Activated naive CD4-positive, alpha-beta T cell (primary cell): ENCODE measurements around the gene PILRB.
"Not testable (repeated sequence)": the region's sequence is repeated elsewhere in the genome, so short reads cannot be mapped to it uniquely, and the experiment has no call there.

ENCODE experiments used
- DNase-seq, 4 experiments: peaks; one replicate each; lab custom pipeline; 2025; lab: John Stamatoyannopoulos, UW

PILRB gene

DNA sequence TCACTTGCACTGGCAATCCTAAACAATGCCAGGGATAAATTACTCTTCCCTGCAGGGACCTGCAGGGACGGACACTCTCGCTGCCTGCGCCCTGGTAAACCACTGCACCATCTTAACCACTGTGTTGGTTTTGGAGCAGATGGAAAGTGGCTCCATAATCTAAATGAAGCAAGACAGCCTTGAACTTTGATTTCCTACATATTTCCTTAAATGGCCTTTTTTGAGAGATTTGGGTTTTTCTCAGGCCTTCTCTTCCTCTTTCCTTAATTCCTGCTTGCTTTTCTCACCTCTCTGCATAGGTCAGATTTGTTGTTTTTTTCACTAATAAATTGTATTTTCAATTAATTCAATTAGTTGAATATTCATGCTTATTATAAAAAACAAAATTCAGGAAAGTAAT lies 18.1 kb downstream of the PILRB start:
- no peak for DNase-seq

DNA sequence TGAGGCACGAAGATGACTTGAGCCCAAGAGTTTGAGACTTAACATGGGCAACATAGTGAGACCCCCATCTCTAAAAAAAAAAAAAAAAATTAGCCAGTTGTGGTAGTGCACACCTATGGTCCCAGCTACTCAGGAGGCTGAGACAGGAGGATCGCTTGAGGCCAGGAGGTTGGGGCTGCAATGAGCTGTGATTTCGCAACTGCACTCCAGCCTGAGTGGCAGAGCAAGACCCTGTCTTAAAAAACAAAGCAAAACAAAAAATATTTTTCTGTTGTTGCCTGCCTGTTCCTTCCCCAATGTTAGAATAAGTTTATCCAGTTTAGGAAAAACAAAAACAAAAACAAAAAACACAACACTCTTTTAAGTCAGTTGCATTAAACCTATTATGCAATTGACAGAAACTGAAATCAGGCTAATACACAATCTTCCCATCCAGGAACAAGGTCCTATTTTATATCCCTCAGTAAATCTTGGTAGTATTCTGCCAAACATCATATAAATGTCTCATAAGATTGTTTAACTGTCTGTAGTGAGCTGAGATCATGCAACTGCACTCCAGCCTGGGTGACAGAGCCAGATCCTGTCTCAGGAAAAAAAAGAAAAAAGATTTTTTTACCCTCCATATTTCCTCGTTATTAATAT lies 20.3 kb downstream of the PILRB start:
- no peak for DNase-seq

DNA sequence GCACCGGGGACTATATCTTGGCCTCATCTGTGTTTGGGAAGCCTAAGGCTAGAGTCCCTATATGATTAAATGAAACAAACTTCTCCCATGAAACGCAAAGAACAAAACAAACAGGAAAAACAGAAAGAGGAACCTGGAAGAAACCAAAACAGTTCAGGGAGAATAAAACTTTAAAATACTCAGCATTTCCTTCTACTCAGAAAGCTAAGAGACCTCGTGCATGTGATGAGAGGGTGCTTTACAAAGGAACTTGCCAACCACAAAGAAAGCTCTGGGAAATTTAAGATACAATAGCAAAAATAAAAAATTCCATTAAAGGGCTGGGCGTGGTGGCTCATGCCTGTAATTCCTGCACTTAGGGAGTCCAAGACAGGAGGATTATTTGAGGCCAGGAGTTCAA lies 22.3 kb downstream of the PILRB start:
- DNase-seq, result no peak

DNA sequence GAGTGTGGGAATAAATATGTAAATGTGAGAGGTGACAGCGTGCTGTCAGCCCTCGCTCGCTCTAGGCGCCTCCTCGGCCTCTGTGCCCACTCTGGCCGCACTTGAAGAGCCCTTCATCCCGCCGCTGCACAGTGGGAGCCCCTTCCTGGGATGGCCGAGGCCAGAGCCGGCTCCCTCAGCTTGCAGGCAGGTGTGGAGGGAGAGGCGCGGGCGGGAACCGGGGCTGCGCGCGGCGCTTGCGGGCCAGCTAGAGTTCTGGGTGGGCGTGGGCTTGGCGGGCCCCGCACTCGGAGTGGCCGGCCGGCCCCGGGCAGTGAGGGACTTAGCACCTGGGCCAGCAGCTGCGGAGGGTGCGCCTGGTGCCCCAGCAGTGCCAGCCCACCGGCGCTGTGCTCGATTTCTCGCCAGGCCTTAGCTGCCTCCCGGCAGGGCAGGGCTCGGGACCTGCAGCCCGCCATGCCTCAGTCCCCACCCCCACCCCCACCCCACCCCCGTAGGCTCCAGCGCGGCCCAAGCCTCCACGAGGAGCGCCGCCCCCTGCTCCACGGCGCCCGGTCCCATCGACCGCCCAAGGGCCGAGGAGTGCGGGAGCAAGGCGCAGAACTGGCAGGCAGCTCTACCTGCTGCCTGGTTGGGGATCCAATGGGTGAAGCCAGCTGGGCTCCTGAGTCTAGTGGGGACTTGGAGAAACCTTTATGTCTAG lies 23.8 kb downstream of the PILRB start:
- not testable (repeated sequence) for DNase-seq

DNA sequence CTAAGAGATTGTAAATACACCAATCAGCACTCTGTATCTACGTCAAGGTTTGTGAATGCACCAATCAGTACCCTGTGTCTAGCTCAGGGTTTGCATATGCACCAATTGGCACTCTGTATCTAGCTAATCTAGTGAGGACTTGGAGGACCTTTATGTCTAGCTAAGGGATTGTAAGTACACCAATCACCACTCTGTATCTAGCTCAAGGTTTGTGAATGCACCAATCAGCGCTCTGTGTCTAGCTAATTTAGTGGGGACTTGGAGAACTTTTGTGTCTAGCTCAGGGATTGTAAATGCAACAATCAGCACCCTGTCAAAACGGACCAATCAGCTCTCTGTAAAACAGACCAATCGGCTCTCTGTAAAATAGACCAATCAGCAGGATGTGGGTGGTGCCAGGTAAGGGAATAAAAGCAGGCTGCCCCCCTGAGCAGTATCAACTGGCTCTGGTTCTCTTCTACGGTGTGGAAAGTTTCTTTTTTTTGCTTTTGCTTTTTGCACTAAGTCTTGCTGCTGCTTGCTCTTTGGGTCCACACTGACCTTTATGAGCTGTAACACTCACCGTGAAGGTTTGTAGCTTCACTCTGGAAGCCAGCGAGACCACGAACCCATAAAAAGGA lies 24.4 kb downstream of the PILRB start:
- DNase-seq, result not testable (repeated sequence)

DNA sequence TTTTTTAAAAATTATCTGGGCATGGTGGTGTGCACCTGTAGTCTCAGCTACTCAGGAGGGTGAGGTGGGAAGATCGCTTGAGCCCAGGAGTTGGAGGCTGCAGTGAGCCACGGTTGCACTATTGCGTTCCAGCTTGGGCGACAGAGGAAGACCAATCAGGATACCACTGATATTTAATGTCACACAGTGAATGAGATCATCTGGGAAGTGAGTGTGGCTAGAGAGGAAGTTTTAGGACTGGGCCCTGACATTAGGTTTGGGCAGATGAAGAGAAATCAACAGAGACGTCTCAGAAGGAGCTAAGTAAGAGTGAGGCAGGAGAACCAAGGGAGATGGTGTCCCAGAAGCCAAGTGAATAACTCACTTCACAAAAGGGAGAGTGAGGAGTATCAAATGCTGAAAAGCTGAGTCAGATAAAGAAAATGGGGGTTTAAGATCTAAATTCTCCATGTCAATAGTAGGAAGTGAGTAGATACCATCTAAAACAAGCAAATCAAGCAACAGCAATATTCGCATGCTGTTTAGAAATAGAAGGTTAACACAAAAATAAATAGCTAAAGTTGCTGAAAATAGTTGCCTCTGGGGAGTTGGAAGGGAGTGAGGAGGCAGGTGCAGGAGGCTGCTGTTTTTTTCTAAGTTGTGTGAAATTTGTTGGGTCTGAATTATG lies 26.8 kb downstream of the PILRB start:
- no peak for DNase-seq

DNA sequence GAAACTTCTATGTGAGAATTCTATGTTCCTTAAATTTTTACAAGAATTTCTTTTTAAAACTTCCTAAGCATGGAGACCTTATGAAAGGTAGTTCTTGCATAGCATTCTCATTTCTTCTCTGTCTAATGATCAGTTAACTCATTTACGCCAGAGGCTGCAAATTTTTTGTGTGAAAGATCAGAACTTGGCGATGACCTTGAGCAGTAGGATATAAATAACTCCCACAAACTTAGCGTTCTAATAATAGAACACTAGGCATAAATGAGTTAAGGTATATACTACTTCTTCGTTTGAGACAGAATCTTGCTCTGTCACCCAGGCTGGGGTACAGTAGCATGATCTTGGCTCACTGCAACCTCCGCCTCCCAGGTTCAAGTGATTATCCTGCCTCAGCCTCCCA lies 29.0 kb downstream of the PILRB start:
- no peak for DNase-seq

DNA sequence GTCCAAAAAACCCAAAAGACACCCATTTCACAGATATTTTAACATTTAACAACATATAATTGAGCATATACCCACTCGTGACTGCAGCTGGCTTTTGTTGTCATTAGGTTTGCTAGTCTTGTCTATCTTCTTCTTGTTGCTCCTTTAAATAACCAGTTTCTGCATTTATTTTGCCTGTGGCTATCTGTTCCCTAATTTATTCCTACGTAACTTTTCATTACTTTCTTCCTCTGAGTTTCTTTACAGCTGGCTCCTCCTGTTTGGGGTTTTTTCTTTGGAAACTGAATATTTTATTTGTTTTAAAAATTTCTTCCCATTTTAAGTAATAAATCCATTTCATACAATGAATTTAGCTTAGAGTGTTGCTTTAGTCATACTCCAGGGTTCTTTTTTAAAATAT lies 29.8 kb downstream of the PILRB start:
- no peak for DNase-seq

DNA sequence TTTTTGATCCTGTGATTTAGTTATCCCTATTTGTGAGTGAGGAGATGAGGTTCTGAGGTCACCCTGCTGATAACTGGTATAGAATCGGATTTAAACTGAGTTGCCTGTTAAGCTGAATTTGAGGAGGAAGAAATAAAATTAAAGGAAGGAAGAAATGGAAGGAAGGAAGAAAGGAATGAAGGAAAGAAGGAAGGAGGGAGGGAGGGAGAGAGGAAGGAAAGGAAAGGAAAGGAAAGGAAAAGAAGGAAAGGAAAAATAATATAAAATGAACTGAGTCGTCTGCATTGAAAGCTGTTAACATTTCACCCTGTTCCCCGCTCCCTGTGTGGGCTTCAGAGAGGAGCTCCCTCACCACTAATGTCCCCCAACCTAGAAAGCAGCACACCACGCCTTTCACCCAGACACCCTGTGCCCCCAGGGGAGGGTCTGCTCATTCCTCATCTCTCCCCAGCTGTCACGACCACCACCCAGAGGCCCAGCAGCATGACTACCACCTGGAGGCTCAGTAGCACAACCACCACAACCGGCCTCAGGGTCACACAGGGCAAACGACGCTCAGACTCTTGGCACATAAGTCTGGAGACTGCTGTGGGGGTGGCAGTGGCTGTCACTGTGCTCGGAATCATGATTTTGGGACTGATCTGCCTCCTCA lies 31.6 kb downstream of the PILRB start:
- no peak for DNase-seq

DNA sequence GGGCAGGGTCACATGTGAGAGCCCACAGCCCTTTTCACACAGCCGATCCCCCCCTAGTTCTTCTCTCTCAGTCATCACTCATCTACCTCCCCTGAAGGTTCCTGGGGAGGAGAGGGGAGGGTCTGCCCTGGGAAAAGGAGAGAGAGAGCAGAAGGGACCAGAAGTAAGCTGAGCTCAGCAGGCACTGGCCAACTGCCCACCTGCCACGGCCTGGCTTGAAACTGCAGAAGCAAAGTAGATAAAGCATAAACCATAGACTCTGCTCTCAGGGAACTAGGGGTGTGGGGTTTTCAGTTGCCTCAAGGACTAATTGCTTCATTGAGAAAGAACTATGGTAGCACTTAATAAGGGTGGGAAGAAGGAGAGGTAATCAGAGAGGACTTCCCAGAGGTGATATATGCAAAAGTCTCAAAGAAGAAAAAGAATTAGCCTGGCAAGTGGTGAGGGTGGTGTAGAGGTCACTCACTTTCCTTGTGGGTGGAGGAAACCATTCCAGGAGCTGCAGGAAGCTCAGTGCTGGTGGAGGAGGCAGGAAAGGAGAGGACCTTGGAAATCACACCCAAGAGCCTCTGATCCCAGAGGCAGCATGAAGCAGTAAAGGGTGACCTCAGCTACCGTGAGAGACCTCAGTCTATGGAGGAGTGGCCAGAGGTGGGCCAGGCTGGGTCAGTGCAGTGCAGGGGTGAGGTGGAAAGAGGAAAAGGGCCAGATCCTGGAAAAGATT lies 32.5 kb downstream of the PILRB start:
- no peak for DNase-seq

DNA sequence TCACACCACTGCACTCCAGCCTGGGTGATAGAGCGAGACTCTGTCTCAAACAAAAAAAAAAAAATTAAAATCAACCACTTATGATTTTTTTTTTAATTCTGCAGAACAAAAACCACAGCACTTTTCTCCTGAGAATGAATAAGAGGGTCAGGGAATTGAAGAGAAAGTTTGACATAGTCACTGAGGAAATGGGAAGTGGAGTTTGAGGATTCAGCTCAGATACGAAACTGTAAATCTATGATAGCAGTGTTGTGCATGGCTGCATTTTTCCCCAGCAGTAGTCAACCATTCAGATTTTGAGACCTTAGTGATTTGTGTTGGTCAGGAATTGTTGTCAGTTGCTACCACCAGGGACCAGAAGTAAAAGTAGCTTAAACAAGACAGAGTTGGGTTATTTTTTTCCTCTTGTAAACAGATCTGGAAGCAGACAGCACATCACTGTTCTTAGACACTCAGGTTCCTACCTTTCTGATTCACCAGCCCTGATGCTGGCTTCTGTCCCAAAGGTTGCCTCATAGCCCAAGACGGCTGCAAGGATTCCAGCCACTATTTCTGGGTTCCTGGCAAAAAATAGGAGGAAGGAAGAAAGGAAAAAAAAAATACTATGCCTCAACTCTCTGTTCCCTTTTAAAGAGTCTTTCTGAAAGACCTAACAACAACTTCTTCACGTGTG lies 35.5 kb downstream of the PILRB start:
- DNase-seq, result no peak

DNA sequence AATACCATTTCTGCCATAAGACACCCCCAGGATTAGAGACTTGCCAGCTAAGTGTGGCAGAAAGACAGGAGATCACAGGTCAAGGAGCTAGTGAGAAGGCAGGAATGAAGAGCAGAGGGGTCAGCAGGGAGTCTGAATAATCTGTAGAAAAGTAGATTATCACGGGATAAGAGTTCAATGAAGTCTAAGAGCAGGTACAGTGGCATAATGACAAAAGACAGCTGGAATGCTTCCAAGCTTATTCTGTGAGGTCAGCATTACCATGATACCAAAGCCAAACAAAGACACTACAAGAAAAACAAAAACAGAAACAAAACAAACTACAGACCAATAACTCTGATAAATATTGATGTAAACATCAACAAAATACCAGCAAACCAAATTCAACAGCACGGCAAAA lies 36.2 kb downstream of the PILRB start:
- DNase-seq, result no peak

DNA sequence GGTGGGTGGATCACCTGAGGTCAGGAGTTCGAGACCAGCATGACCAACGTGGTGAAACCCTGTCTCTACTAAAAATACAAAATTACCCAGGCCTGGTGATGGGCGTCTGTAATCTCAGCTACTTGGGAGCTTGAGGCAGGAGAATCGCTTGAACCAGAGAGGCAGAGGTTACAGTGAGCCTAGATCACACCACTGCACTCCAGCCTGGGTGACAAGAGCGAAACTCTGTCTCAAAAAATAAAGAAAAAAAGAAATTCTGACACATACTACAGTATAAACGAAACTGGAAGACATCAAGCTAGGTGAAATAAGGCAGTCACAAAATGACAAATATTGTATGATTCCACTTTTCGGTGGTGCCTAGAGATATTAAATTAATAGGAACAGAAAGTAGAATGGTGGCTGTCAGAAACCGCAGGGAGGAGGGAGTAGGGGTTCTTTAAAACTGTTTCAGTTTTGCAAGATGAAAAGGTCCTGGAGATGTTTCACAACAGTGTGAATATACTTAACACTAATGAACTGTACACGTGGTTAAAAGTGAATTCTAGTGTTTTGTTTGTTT lies 38.6 kb downstream of the PILRB start:
- DNase-seq, result no peak

DNA sequence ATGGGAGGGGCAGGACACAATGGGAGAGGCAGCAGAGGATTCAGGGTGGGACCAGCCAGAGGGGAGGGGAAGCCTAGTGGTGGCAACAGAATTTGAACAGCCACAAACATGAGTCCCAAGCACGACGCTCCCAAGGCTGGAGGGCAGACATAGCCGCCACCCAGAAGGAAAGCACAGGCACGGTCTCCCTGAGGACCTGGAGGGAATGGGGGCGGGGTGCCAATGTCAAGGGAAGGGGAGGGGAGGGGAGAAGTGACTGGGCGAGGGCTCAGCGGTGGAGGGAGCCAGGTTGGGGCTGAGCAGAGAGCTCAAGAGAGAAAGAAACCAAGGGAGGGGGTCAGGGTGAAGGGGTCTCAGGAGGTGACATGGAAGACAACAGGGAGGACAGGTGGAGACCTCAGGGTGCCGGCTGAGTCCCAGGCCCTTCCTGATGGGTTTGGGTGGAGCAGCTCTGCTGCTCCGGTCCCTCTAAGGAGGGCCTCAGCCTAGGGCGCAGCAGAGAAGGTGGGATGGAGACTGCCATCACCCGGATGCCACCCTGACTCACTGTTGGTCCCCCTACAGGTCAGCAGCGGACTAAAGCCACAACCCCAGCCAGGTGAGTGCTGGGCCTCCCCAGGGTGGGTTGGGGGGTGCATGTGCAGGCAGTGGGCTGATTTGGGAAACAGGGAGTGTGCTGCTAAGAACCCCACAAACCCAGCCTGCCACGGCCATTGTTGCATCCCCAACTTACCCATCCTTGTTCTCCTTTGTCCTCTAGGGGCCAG lies 39.6 kb downstream of the PILRB start:
- DNase-seq, result no peak

DNA sequence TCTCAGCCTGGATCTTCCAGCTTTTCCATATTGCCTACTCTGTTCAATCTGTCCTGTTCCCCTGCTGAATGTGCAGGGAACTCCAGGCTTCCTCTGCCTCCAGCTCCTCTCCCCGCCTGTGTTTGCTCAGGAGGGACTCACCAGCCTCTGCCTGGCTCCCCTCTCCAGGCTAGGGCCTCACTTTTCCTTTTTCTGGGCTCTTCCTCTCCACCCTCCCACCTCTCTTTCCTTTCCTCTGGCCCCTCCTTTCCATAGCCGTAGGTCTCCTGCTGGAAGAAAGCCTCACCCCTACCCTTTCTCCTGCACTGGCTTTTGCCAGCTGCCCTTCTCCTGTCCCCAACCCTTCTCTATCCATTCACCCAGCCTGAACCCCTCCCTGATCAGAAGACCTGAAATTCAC lies 40.3 kb downstream of the PILRB start:
- no peak for DNase-seq

DNA sequence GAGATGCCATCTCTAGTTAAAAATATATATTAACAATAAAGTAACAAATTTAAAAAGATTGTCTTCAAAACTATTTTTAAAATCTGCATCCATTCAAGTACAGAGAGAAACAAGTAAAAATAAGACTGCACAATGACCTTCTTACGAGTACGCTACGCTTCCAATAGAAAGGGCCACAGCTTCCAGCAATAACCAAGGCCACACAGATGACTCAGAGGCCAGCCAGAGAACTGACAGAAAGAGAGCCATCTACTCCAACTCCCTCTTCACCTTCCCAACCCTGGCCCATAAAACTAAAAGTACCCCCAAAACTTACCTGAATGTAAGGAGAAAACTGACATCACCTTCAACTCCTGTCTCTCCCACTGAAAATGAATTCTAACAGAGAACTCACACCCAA lies 42.1 kb downstream of the PILRB start:
- no peak for DNase-seq

DNA sequence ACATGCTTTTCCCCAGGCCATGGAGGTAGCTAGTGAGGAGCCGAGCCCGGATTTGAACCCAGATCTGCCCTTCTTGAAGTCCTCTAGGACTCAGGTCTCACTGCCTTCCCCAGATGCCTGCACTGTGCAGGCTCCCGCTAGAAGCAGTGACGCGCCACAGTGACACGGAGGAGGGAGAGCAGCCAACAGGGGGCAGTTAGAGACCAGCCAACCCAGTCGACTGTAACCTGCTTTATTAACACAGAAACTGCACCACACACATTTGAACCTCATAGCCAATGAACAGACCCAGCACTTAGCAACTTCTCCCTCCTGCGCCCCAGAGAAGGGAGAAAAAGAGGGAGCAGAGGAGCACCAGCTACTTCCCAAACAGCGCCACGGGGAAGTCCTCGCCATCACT lies 42.7 kb downstream of the PILRB start:
- no peak for DNase-seq

DNA sequence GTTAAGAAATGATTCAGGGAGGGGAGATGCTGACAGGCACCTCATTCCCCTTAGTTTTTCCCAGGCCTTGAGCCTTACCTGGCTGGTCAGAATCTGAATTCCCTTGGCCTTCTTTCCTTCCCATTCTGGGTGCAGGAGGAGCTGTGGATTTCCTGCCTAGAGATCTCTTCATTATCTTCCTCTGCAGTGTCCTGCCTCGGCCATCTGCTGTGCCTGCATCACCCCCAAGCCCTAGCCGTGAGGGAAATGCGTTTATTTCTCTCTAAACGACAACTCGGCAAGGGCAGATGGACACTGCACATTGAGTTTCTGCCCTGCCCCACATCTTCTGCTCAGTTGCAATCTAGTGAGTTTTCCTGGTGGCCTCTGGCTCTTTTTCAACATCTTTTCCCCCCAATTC lies 43.9 kb downstream of the PILRB start:
- DNase-seq, result no peak

DNA sequence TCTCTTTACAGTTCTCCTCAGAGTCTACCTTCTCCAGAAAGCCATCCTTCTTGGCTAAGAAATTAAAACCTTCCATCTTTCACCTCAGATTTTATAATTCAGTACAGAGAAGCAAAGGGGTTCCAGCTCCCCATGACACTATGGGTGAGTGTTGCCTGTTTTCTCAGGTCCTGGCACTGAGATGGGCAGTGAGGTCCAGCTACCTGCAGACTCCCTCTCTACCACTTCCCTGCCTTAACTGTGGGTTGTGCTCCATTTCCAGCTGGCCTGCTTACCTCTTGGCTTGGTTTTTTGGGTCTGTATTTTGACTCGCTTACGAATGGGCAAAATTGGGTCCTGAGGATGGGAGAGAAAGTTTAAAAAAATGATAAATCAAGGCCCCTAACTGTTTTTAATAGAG lies 44.3 kb downstream of the PILRB start:
- DNase-seq, result no peak

DNA sequence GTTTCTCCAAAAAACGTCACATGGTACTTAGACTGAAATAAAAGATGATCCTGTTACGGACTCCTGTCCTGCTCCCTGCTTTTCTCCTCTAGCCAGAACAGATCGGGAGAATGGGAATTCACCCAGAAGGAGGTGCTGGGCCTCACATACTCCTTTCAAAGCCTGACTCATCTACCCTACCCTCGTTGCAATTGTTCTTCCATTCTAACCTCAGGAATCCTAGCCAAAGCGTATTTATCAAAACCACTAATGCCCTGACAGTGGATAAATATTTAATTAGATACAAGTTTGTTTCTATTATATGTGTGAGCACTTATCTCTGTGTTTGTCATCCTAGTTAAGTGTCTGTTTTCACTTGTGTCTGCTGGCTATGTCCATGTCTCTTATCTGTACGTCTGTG lies 48.9 kb downstream of the PILRB start:
- DNase-seq, result no peak
